NCI-H2196 (cell line): ENCODE data around the gene SLC13A3.
A peak's percentile ranks its signal among the peaks of the same experiment; 100 is the strongest.

Experiments used
- DNase-seq: peaks from one replicate; lab custom pipeline; 2025; ENCODE audit not compliant: unreplicated experiment; lab: John Stamatoyannopoulos, UW

SLC13A3 gene

GRCh38 chr20:46609043-46609442 is 42.2 kb downstream of the SLC13A3 start:
- DNase-seq = no peak

GRCh38 chr20:46607849-46608497 is 43.3 kb downstream of the SLC13A3 start:
- DNase-seq = no peak

GRCh38 chr20:46607191-46607848 is 43.9 kb downstream of the SLC13A3 start:
- no peak for DNase-seq

GRCh38 chr20:46606817-46607190 is 44.5 kb downstream of the SLC13A3 start:
- no peak for DNase-seq

GRCh38 chr20:46605978-46606816 is 45.1 kb downstream of the SLC13A3 start:
- no peak for DNase-seq

GRCh38 chr20:46605181-46605580 is 46.1 kb downstream of the SLC13A3 start:
- no peak for DNase-seq

GRCh38 chr20:46604551-46605133 is 46.6 kb downstream of the SLC13A3 start:
- DNase-seq = no peak

GRCh38 chr20:46602429-46602828 is 48.8 kb downstream of the SLC13A3 start:
- DNase-seq = no peak

- no peak for DNase-seq
These were observed 49.6 kb downstream of the SLC13A3 start for GRCh38 chr20:46601603-46602122.

GRCh38 chr20:46600286-46600752 is 50.9 kb downstream of the SLC13A3 start:
- DNase-seq = no peak

- peak; percentile 13 for DNase-seq
These were observed 51.9 kb downstream of the SLC13A3 start for GRCh38 chr20:46599227-46599987.

- no peak for DNase-seq
These were observed 55.3 kb downstream of the SLC13A3 start for GRCh38 chr20:46595933-46596332.

- DNase-seq = no peak
These were observed 56.5 kb downstream of the SLC13A3 start for GRCh38 chr20:46594725-46595124.

GRCh38 chr20:46592580-46593362 is 58.5 kb downstream of the SLC13A3 start:
- no peak for DNase-seq

- DNase-seq = no peak
These were observed 60.8 kb downstream of the SLC13A3 start for GRCh38 chr20:46590443-46590842.

GRCh38 chr20:46588532-46589511 is 62.4 kb downstream of the SLC13A3 start:
- DNase-seq = no peak

- no peak for DNase-seq
These were observed 63.3 kb downstream of the SLC13A3 start for GRCh38 chr20:46587986-46588385.

- no peak for DNase-seq
These were observed 64.5 kb downstream of the SLC13A3 start for GRCh38 chr20:46586724-46587123.

GRCh38 chr20:46584508-46584907 is 66.8 kb downstream of the SLC13A3 start:
- DNase-seq = no peak
